Measurements from ENCODE around the gene ZNF516.

ZNF516 gene

GRCh38 chr18:76378526-76379215 is 116.4 kb downstream of the ZNF516 start:
- Histone ChIP-seq H3K4me3 (replicated peaks; ENCODE audit: insufficient read depth, low read length) (no peak overlapping the region), H3K27me3 (ENCODE audit: insufficient read depth, poor library complexity, severe bottlenecking) (no peaks in the 10 kb centered on the region), H3K27ac (replicated peaks) (no peak overlapping the region)
- no peak for TF ChIP-seq GABPA (IDR thresholded peaks at IDR 0.05; ENCODE audit: low read depth)
- TF ChIP-seq CTCF (IDR thresholded peaks at IDR 0.05; ENCODE audit: insufficient read depth, low read length), result no peak
- TF ChIP-seq REST (IDR thresholded peaks at IDR 0.05; ENCODE audit: insufficient replicate concordance, low read depth), result no peak
- TF ChIP-seq SPI1 (IDR thresholded peaks at IDR 0.05; ENCODE audit: borderline replicate concordance, low read depth), result no peak
- TF ChIP-seq POLR2AphosphoS5 (IDR thresholded peaks at IDR 0.05; ENCODE audit: low read depth), result no peak; the same call in 1 of the 2 replicates
- DNase-seq (ENCODE audit: low read depth in 1 of 2, low spot score in 1 of 2), result no peak

- Histone ChIP-seq H3K27ac (replicated peaks) (no peak overlapping the region), H3K27me3 (ENCODE audit: insufficient read depth, poor library complexity, severe bottlenecking) (no peaks in the 10 kb centered on the region), H3K4me3 (replicated peaks; ENCODE audit: insufficient read depth, low read length) (no peak overlapping the region)
- no peak for TF ChIP-seq POLR2AphosphoS5 (IDR thresholded peaks at IDR 0.05; ENCODE audit: low read depth)
- TF ChIP-seq REST (IDR thresholded peaks at IDR 0.05; ENCODE audit: insufficient replicate concordance, low read depth), result no peak
- TF ChIP-seq SPI1 (IDR thresholded peaks at IDR 0.05; ENCODE audit: borderline replicate concordance, low read depth), result no peak
- TF ChIP-seq GABPA (IDR thresholded peaks at IDR 0.05; ENCODE audit: low read depth), result no peak
- DNase-seq (ENCODE audit: low read depth in 1 of 2, low spot score in 1 of 2), result no peak
Observed at GRCh38 chr18:76377359-76377756, 117.7 kb downstream of the ZNF516 start.

- Histone ChIP-seq H3K4me3 (replicated peaks; ENCODE audit: insufficient read depth, low read length) (no peak overlapping the region), H3K27me3 (ENCODE audit: insufficient read depth, poor library complexity, severe bottlenecking) (no peaks in the 10 kb centered on the region), H3K27ac (replicated peaks) (no peak overlapping the region)
- DNase-seq (ENCODE audit: low read depth in 1 of 2, low spot score in 1 of 2), result no peak
- no peak for TF ChIP-seq CTCF (IDR thresholded peaks at IDR 0.05; ENCODE audit: insufficient read depth, low read length)
- no peak for TF ChIP-seq REST (IDR thresholded peaks at IDR 0.05; ENCODE audit: insufficient replicate concordance, low read depth)
- TF ChIP-seq SPI1 (IDR thresholded peaks at IDR 0.05; ENCODE audit: borderline replicate concordance, low read depth), result no peak
- no peak for TF ChIP-seq GABPA (IDR thresholded peaks at IDR 0.05; ENCODE audit: low read depth)
- no peak for TF ChIP-seq POLR2AphosphoS5 (IDR thresholded peaks at IDR 0.05; ENCODE audit: low read depth)
Observed at GRCh38 chr18:76376668-76377358, 118.2 kb downstream of the ZNF516 start.
